Subcutaneous adipose tissue (tissue), 4 donors: ENCODE data around the gene MPP1. TPM values are rescaled to one million over a fixed set of nuclear protein-coding genes. Genes with fewer than 3 reads are reported as not detected.

ENCODE experiments used
- CTCF ChIP-seq: fragments of 450-650 bp; IDR thresholded peaks from one replicate; pipeline ENCODE4 v1.5.1; 2016; ENCODE audit warnings: low read depth, mild to moderate bottlenecking, control low read depth, antibody characterized with exemption, moderate library complexity
- total RNA-seq, 4 donors: library from RNA; depleted of rRNA; stranded (reverse); fragments of >200 nt; gene quantifications; one replicate each; pipeline ENCODE4 v1.1.0, GENCODE V29; 2016

MPP1 gene
- total RNA-seq, 4 donors from 2014 or later: 40.9 to 106 (median 55.3) TPM

GRCh38 chrX:154793084-154793795, 12.0 kb downstream of the MPP1 start:
- no peak for TF ChIP-seq CTCF

- TF ChIP-seq CTCF: no peak
Measured at GRCh38 chrX:154791939-154792338, 13.3 kb downstream of the MPP1 start.

GRCh38 chrX:154791467-154791866, 13.8 kb downstream of the MPP1 start:
- no peak for TF ChIP-seq CTCF

GRCh38 chrX:154785716-154786115, 19.6 kb downstream of the MPP1 start:
- no peak for TF ChIP-seq CTCF

GRCh38 chrX:154784149-154784995, 20.9 kb downstream of the MPP1 start:
- TF ChIP-seq CTCF: no peak

GRCh38 chrX:154780968-154781367, 24.3 kb downstream of the MPP1 start:
- TF ChIP-seq CTCF: no peak

GRCh38 chrX:154779261-154779660, 26.0 kb downstream of the MPP1 start:
- no peak for TF ChIP-seq CTCF
